B cell (primary cell): ENCODE data around the gene SRXN1. TPM values are rescaled to one million over a fixed set of nuclear protein-coding genes. Genes with fewer than 3 reads are reported as not detected.

Experiments used
- ATAC-seq: fragments of 200-7000 bp; cut with Tn5 transposase; one replicate; pipeline ENCODE4 v1.10.0; 2021; ENCODE audit warnings: low read depth, mild to moderate bottlenecking, moderate number of reproducible peaks, moderate library complexity
- CTCF ChIA-PET: fragments of 350-600 bp; sonication (Branson Sonifier 250); formaldehyde crosslinking; loops from one replicate; lab custom pipeline; 2021; ENCODE audit warnings: antibody characterized with exemption, inconsistent platforms; lab: Charles Lee
- POLR2A ChIA-PET: fragments of 350-600 bp; sonication (Branson Sonifier 250); formaldehyde crosslinking; loops from one replicate; lab custom pipeline; 2021; ENCODE audit warnings: antibody characterized with exemption; lab: Charles Lee
- DNase-seq: peaks from one replicate; pipeline ENCODE4 v3.0.0; 2013
- H2AFZ ChIP-seq: 2 replicates; pipeline ENCODE4 v1.6.1; 2012; ENCODE audit warnings: mild to moderate bottlenecking, low read depth, low read length; ENCODE audit not compliant: insufficient read depth, poor library complexity, severe bottlenecking
- H3K27ac ChIP-seq, 2 donors: 1 replicate in 1 of 2; 2 replicates in 1 of 2; pipeline ENCODE4 v1.5.1; 2012 to 2013; ENCODE audit warnings: low read length in 2 of 2, mild to moderate bottlenecking in 2 of 2, moderate library complexity in 1 of 2
- H3K27me3 ChIP-seq, 4 experiments: fragments of 200-600 bp in 1 of 4; sonication (generic) in 1 of 4; replicated peaks in 1 of 4; 1 replicate in 2 of 4; 2 replicates in 2 of 4; pipeline versions ENCODE4 v1.6.1 to v1.7.0; 2013 to 2016; ENCODE audit warnings: low read length in 3 of 4, mild to moderate bottlenecking in 2 of 4, mixed read lengths in 1 of 4, moderate library complexity in 1 of 4; ENCODE audit not compliant: insufficient read depth in 4 of 4, control insufficient read depth in 3 of 4; ENCODE audit errors: control extremely low read depth in 1 of 4
- H3K36me3 ChIP-seq, 2 experiments: replicated peaks in 1 of 2; 1 replicate in 1 of 2; 2 replicates in 1 of 2; pipeline versions ENCODE4 v1.6.1 to v1.7.1; 2013; ENCODE audit warnings: low read length in 1 of 2; ENCODE audit not compliant: insufficient read depth in 2 of 2, control insufficient read depth in 1 of 2; ENCODE audit errors: control extremely low read depth in 1 of 2, extremely low read depth in 1 of 2
- H3K4me1 ChIP-seq, 2 donors: fragments of 200-600 bp in 1 of 2; sonication (generic) in 1 of 2; 1 replicate in 1 of 2; 2 replicates in 1 of 2; pipeline versions ENCODE4 v1.5.1 to v1.6.1; 2013 to 2017; ENCODE audit warnings: low read length in 2 of 2; ENCODE audit not compliant: control insufficient read depth in 2 of 2, insufficient read depth in 2 of 2
- H3K4me2 ChIP-seq: replicated peaks from 2 replicates; pipeline ENCODE3; 2012; ENCODE audit warnings: mild to moderate bottlenecking, low read depth, low read length; ENCODE audit not compliant: poor library complexity, severe bottlenecking
- H3K4me3 ChIP-seq, 5 experiments: fragments of 200-600 bp in 1 of 5; sonication (generic) in 1 of 5; 1 replicate in 3 of 5; 2 replicates in 2 of 5; pipeline versions ENCODE4 v1.5.1 to v1.7.0; 2011 to 2016; ENCODE audit warnings: low read length in 4 of 5, mild to moderate bottlenecking in 4 of 5, low read depth in 2 of 5, control low read depth in 1 of 5, moderate library complexity in 1 of 5; ENCODE audit not compliant: insufficient read depth in 1 of 5; ENCODE audit errors: control extremely low read depth in 1 of 5, extremely low read depth in 1 of 5
- H3K79me2 ChIP-seq: fragments of 200-600 bp; sonication (generic); one replicate; pipeline ENCODE4 v1.6.0; 2016; ENCODE audit warnings: low read length; ENCODE audit not compliant: control insufficient read depth, insufficient read depth
- H3K9ac ChIP-seq: fragments of 200-600 bp; sonication (generic); 2 replicates; pipeline ENCODE4 v1.6.1; 2017; ENCODE audit warnings: mild to moderate bottlenecking, low read length, moderate library complexity
- H3K9me3 ChIP-seq, 3 donors: one replicate each; pipeline versions ENCODE4 v1.6.1 to v1.7.1; 2013; ENCODE audit warnings: low read length in 2 of 3; ENCODE audit not compliant: control insufficient read depth in 2 of 3, insufficient read depth in 1 of 3; ENCODE audit errors: control extremely low read depth in 1 of 3
- H4K20me1 ChIP-seq: 2 replicates; pipeline ENCODE4 v1.6.0; 2012; ENCODE audit warnings: mild to moderate bottlenecking, low read length; ENCODE audit not compliant: insufficient read depth, control insufficient read depth, poor library complexity, severe bottlenecking
- H3K27ac Mint-ChIP-seq: one replicate; pipeline ENCODE4 v1.8.0; 2021; ENCODE audit warnings: mixed read lengths
- H3K27me3 Mint-ChIP-seq: one replicate; pipeline ENCODE4 v1.8.0; 2021; ENCODE audit warnings: mixed read lengths
- H3K4me1 Mint-ChIP-seq: one replicate; pipeline ENCODE4 v1.8.0; 2021; ENCODE audit warnings: mixed read lengths
- H3K4me3 Mint-ChIP-seq: one replicate; pipeline ENCODE4 v1.8.0; 2021; ENCODE audit warnings: mixed read lengths
- H3K9me3 Mint-ChIP-seq: one replicate; pipeline ENCODE4 v1.8.0; 2022; ENCODE audit warnings: mixed read lengths; ENCODE audit not compliant: insufficient read depth
- CTCF ChIP-seq: fragments of 200-600 bp; IDR thresholded peaks from one replicate; pipeline ENCODE4 v1.8.0; 2022; ENCODE audit warnings: antibody characterized with exemption, mild to moderate bottlenecking
- EZH2 ChIP-seq: IDR thresholded peaks from 2 replicates; pipeline ENCODE4 v1.6.1; 2012; ENCODE audit warnings: borderline replicate concordance, low read depth, mild to moderate bottlenecking, moderate library complexity, low read length; ENCODE audit not compliant: insufficient read depth, poor library complexity, severe bottlenecking
- WGBS: methylation state at CpG from one replicate; pipeline ENCODE4 v1.1.5; 2013; ENCODE audit warnings: missing lambda C conversion rate; ENCODE audit not compliant: insufficient coverage; 5-methylcytosine and 5-hydroxymethylcytosine counted together
- intact Hi-C: fragments of 100-400 bp; cut with micrococcal nuclease; formaldehyde crosslinking; loops from one replicate; pipeline ENCODE4 v1.10.0; 2022
- polyA plus RNA-seq: library from polyadenylated mRNA; depleted of rRNA; stranded (reverse); fragments of >200 nt; gene quantifications from 2 replicates; pipeline ENCODE4 v1.2.3, GENCODE V29; 2012
- total RNA-seq, 2 donors: library from RNA; stranded (reverse); fragments of 120-200 nt in 1 of 2; gene quantifications; 1 replicate in 1 of 2; 2 replicates in 1 of 2; pipeline versions ENCODE4 v1.2.3 to v1.2.4, GENCODE V29; 2013 to 2022

SRXN1 gene
- total and polyA plus RNA-seq, 2 donors (not counting 1 experiment from before 2014, with no cell fraction given) = 1.3 to 4.5 TPM

- Histone ChIP-seq H3K36me3 (peaks cover 0 to 4% of the 10 kb centered on the region in 2 experiments), H3K4me1 (peaks cover 7 to 11% of the 10 kb centered on the region in 2 donors), H3K4me2 (peak overlapping the region; percentile 9), H3K79me2 (no peaks in the 10 kb centered on the region), H3K4me3 (no peak overlapping the region), H3K9ac (no peak overlapping the region), H3K9me3 (peaks cover 0 to 4% (median 0%) of the 10 kb centered on the region in 3 donors), H3K27me3 (peaks cover 0 to 23% (median 9%) of the 10 kb centered on the region in 4 experiments), H4K20me1 (no peaks in the 10 kb centered on the region), H2AFZ (peak overlapping the region; percentile 49), H3K27ac (no peak overlapping the region)
- WGBS = 17% methylated on average over 17 of the region's 20 CpGs
- H3K9me3 Mint-ChIP-seq = no peaks in the 10 kb centered on the region
- H3K4me1 Mint-ChIP-seq = peaks cover 8% of the 10 kb centered on the region
- no peak overlapping the region for H3K27ac Mint-ChIP-seq
- peak; percentile 84 for ATAC-seq
- TF ChIP-seq CTCF (peak; percentile 97), EZH2 (no peak)
- peaks cover 23% of the 10 kb centered on the region for H3K27me3 Mint-ChIP-seq
- CTCF ChIA-PET = interaction anchor here (0.6 to 2.6 kb wide), 17 partner anchors 9 to 861 kb away, joined by 3 to 13 read pairs (median 4); partner anchors contain the start of gene NRSN2
- H3K4me3 Mint-ChIP-seq = no peak overlapping the region
- DNase-seq = peak; percentile 77
- POLR2A ChIA-PET = no interaction called here
- intact Hi-C loops = loop anchor here (1.0 kb wide), 2 partner anchors 8 to 84 kb away; partner anchors contain the start of gene SRXN1
Measured at GRCh38 chr20:645318-646106, 7.5 kb downstream of the SRXN1 start.
